ENCODE measurements around the gene PHETA1. TPM values are rescaled to one million over a fixed set of nuclear protein-coding genes. Genes with fewer than 3 reads are reported as not detected.
"Not testable (repeated sequence)": the region's sequence is repeated elsewhere in the genome, so short reads cannot be mapped to it uniquely, and the experiment has no call there.

PHETA1 gene
- total RNA-seq, 1 donor from 2014 or later, result 16.5 TPM

DNA sequence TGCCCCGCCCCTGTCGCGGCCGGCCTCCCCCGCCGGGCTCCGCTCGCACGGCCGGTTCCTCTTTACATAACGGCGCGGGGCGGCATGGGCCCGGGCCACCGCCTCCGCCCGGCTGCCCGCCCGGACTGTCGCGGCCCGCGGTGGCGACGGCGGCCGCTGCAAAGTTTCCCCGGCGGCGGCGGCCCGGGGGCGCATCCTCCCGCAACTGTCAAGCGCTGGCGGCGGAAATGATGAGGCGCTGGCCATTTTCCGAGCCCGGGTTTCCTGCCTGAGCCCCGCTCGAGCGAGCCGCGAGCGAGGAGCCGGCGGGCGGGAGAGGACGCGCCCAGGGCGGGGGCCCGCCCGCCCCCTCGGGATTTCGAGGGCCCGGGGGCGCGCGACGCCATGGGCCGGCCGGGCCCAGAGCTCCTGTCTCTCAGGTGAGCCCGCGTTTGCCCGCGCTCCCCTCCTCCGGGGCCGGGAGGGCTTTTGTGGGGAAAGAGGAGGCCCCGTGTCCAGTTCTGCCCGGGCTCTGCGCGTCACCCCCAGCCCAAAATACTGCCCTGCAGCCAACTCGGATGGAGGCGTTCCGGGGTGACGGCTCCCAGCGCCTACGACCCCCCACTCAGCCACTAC is 37.1 kb upstream of the PHETA1 start, which contains the start of gene SH2B3:
TSS of gene SH2B3 (plus strand) at position 65 of the 615 bp plus-strand sequence. CDS start 12,223 bp downstream, outside the sequence.
- no peak for DNase-seq (ENCODE audit: extremely low read depth, low read depth, low spot score)

DNA sequence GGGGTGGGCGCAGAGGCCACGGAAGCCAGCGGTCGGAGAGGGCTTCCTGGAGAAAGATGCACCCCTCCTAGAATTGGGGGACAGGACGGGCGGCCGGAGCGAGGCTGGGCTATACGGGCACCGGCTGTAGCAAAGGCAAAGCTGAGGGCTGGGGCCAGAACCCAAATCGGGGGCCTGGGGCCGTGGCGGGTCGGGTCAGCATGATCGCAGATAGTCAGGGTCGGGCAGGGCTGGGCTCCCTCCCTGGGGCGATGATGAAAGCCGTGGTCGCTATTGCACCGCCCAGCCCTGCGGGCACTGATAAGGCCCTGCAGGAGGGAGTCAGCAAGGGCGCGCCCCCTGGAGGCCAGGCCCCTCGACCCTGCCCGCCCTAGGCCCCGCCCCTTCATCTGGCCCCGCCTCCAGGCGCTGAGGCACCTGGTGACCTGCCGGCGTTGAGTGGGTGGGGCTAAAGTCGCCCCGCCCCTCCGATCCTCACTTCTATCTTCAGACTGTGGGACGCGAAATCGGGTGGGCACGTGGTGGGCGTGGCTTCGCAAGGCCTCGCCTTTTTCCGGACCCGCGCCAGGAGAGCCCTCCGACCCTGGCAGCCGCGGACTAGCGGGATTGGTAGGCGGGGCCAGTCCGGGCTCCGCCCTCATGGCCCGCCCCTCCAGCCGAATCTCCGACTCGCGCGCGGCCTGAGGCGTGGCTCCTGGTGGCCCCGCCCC is 36.4 kb upstream of the PHETA1 start:
- peak; percentile 76 for DNase-seq (ENCODE audit: extremely low read depth, low read depth, low spot score)

DNA sequence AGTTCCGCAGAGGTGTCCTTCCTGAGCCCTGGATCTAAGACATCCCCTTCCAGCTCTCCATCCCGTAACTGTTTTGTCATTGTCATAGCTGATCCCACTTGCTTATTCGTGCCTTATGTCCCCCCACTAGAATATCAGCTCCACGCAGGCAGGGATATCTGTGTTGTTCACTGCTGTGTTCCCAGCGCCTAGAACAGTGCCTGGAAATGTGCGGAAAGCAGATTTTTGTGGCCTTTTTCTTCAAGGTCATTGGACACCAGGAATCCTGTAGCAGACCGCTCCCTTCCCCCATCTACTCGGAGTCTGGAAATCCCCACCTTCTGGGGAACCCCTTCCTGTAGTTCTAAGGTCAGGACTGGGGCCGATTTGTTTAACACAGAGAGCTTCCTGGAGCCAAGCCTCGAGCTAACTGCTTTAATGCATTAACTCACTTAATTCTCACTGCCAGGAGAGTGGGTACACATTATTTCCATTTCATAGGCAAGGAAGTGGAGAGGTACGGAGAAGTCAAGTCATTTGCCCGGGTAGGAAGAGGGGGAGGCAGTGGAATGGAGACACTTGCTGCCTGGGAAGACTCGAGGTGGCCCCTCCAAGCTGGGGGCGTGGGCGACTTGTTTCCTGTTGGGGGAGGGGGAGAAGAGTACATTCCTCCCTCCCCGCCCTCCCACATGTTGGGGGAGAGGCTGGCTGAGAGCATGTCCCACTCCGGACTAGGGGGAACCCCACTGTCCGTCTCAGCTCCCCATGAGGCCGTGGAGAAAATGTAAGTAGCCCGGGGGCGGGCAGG is 35.7 kb upstream of the PHETA1 start:
- DNase-seq (ENCODE audit: extremely low read depth, low read depth, low spot score), result no peak

DNA sequence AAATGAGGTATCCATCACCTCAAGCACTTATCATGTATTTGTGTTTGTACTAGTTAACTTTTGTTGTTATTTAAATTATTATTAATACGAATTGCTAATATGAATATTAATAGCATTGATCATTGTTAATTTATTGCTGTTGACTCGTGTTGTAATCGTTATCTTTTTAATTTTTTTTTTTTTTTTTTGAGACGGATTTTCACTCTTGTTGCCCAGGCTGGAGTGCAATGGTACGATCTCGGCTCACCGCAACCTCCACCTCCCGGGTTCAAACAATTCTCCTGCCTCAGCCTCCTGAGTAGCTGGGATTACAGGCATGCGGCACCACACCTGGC is 33.6 kb upstream of the PHETA1 start:
- not testable (repeated sequence) for DNase-seq (ENCODE audit: extremely low read depth, low read depth, low spot score)

DNA sequence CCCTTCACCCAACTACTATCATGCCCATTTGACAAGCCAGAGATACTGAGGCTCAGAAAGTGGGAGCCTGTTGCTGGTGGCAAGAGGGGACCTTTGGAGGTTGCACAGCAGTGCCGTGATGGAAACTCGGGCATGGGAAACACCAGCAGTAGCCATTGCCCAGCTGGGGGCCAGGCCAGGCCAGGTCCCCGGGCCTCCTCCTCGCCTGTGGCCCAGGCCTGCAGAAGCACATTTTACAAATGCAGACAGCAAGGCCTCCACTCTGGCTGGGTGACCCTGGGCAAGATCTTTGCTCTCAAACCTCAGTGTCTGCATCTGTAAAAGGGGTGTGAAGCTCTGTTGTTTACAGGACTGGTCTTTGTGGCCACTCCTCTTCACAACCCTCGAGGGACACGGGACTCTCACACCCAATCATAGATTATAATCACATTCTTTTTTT is 32.3 kb upstream of the PHETA1 start:
- DNase-seq (ENCODE audit: extremely low read depth, low read depth, low spot score), result no peak

DNA sequence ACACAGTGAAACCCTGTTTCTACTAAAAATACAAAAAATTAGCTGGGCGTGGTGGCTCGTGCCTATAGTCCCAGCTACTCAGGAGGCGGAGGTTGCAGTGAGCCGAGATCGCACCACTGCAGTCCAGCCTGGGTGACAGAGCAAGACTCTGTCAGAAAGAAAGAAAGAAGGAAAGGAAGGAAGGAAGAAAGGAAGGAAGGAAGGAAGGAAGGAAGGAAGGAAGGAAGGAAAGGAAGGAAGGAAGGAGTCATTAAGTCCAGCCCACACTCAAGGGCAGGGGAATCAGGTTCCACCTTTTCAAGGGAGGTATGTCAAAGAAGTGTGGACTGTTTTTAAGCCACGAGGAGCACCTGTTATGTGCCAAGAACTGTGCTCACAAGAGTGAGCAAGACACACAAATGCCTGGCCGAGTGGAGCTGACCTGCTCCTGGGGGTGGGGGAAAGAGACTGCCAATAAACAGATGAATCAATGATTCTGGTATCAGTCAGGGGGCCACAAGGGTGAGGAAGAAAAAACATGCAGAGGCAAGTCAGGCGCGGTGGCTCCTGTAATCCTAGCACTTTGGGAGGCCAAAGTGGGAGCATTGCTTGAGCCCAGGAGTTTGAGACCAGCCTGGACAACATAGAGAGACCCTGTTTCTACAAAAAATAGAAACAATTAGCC is 31.0 kb upstream of the PHETA1 start:
- DNase-seq (ENCODE audit: extremely low read depth, low read depth, low spot score), result not testable (repeated sequence)

DNA sequence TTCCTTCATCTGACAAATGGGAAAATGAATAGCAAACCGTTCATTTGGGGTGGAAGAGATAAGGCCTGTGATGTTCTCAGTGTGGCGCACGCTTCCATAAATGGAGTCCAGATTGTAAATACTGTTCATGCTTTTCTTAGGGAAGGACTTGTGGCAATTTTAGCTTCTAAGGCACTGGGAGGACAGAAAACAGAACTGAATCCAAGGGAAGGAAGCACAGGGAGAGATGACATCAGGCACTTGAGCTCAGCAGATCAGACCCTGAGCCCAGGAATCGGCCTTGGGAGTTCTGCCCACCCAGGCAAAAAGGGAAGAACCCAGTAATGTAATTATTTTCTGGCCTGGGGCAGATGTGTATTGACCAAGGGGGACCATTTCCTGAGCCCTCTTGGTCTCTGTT is 29.6 kb upstream of the PHETA1 start:
- DNase-seq (ENCODE audit: extremely low read depth, low read depth, low spot score), result no peak

DNA sequence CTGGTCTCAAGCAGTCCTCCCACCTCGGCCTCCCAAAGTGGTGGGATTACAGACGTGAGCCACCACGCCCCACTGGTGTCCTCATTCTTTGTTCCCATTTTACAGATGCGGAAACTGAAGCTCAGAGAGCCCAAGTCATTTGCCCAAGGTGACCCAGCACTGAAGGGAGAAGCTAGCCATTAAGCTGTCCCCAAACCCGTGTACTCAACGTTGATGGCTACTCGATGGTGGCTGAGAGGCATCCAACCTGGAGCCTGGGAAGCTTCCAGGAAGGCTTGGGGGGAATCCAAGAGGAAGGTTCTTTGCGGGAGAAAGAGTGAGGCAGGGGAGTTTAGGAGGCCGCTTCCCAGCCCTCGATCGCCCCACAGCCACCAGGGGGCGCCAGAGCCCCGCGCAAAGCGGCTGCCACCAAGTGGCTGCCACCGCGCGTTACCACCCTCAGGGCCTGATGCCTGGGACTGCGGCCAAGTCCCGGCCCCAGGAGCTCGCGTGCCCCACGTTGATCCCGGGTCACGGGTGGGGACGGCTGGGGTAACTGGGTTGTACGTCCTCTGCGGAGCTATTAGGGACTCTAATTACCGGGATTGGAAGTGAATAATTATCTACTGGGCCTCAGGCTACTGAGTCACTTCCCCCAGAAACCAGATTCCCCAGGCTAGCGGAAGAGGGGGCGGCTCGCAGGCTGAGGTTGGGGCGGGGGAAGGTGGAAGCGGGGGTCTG is 28.0 kb upstream of the PHETA1 start:
- no peak for DNase-seq (ENCODE audit: extremely low read depth, low read depth, low spot score)

DNA sequence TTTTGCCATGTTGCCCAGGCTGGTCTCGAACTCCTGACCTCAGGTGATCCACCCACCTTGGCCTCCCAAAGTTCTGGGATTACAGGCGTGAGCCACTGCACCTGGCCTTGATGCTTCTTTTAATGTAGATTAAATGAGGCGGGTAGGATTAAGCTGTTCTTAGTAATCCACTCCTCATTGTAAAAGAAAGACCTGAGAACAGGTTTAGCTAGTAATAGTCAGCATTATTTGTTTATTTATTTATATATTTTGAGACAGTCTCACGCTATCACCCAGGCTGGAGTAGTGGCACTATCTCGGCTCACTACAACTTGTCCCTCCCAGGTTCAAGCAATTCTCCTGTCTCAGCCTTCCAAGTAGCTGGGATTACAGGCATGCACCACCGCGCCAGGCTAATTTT is 27.4 kb upstream of the PHETA1 start:
- not testable (repeated sequence) for DNase-seq (ENCODE audit: extremely low read depth, low read depth, low spot score)

DNA sequence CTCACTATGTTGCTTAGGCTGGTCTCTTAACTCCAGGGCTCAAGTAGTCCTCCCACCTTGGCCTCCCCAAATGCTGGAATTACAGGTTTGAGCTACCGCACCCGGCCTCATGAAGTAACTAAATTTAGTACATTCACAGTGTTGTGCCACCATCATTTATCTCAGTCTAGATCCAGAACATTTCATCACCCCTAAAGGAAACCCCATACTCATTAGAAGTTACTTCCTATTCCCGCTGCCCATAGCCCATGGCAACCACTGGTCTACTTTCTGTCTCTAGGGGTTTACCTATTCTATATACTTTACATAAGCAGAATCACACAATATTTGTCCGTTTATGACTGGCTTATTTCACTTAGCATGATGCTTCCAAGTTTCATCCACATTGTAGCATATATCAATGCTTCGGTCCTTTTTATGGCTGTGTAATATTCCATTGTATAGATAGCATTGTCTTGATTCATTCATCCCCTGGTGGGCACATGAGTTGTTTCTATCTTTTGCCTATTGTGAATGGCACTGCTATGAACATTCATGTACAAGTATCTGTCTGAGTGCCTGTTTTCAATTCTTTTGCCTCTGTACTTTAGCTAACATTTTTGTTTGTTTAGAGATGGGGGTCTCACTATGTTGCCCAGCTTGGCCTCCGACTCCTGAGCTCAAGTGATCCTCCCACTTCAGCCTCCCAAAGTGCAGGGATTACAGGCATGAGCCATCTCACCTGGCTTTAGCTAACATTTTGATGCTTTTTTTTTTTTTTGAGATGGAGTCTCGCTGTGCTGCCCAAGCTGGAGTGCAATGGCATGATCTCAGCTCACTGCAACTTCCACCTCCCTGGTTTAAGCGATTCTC is 26.7 kb upstream of the PHETA1 start:
- no peak for DNase-seq (ENCODE audit: extremely low read depth, low read depth, low spot score)

DNA sequence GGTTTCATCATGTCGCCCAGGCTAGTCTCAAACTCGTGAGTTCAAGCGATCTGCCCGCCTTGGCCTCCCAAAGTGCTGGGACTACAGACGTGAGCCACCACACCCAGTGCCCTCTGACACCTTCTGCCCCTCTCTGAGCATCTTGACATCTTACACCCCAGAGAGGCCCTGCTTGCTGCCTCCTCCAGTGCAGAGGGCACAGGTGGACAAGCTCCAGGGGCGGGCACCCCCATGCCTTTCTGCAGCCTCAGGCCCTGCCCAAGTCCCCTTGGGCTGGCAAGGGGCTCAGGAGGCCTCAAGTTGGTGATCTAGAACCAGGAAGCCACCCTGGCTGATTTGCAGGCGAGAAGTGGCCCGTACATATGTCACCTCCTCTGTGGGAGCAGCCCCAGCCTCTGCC is 25.6 kb upstream of the PHETA1 start:
- no peak for DNase-seq (ENCODE audit: extremely low read depth, low read depth, low spot score)

DNA sequence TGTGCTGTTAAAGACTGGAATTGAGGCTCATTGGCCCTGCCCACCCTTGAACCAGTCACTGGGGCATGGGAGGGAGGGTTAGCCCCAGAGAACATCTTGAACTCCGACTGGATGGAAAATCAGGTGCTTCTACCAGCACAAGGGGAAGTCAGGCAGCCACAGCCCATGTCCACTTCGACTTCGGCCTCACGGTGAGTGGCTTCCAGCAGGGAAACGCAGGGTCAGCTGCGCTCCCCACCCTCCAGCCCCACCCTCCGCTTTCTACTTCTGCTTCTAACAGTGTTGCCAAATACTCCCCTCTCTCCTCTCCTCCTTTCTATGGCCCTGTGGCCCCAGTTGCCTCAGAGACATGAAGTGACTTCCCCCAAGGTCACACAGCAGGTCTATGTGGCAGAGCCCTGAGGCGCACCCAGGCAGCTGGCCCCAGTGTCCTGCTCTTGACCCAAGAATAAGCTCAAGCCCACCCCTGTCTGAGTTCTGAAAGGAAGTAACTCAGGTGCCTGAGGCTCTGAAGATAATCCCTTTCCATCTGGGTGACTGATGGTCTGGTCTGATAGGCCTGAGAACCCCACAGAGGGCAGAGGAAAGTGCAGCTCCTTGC is 24.9 kb upstream of the PHETA1 start:
- DNase-seq (ENCODE audit: extremely low read depth, low read depth, low spot score), result no peak

DNA sequence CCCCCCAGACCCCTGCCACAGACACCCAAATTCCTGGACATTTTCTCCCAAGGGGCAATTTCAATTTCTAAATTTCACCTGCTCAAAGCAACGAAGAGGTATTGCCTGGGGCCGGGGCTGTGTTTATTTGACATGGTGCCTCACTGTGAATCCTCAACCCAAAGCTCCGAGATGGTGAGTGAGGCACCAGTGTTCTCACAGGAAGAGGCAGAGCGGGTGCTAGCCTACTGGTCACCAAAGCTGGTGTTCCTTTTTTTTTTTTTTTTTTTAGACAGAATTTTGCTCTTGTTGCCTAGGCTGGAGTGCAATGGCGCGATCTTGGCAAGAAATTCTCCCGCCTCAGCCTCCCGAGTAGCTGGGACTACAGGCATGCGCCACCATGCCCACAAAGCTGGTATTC is 22.0 kb upstream of the PHETA1 start:
- no peak for DNase-seq (ENCODE audit: extremely low read depth, low read depth, low spot score)

DNA sequence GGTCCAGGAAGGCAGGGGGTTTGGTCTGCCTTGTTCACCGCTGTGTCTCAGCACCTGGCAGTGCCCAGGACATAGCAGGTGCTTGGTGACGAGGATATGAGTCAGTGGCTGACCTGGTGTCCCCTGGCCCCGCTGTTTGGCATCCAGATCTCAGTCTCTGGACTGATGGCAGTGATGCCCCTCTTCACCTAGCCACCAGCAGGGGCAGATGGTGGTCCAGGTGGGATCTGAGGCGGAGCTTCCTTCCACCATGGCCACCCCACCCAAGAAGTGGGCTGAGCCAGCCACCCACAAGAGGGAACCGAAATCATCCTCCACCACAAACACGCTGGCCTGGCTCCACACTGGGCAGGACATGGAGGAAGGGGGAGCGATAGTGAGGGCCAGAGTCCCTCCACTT is 20.7 kb upstream of the PHETA1 start:
- no peak for DNase-seq (ENCODE audit: extremely low read depth, low read depth, low spot score)

DNA sequence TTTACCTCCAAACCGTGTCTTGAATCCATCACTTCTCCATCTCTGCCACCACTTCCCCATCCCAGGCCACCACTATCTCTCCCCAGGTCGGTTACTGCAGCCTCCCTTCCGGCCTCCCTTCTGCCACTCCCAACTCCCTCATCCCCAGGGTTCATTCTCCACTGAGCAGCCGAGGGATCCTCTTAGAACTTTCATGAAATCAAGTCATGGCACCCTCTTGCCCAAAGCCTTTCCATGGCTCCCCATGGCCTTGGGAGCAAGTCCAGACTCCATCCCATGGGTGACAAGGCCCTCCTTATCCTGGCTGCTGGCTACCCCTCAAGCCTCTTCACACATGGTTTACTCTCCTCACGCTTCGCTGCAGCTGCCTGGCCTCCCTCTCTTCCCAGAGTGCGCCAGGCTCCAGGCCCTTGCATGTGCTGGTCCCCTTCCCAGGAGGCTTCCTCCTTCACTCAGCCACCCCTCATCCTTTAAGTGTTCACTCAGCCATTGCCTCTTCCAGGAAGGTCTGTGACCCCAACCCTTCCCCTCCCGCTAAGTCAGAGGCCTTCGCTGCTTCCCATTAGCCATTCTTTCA is 18.9 kb upstream of the PHETA1 start:
- no peak for DNase-seq (ENCODE audit: extremely low read depth, low read depth, low spot score)

DNA sequence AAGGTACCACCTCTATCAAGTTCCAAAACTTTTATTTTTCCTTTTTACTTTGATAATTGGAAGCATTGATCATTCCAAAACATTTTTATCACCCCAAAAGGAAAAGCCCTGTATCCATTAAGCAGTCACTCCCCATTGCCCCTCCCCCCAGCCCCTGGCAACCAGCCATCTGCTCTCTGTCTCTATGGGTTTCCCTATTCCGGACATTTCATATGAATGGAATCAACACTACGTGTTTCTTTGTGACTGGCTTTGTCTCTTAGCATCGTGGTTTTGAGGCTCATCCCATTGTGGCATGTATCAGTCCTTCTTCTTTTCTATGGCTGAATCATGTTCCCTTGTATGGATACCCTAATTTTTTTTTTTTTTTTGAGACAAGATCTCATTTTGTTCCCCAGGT is 18.0 kb upstream of the PHETA1 start:
- DNase-seq (ENCODE audit: extremely low read depth, low read depth, low spot score), result no peak

DNA sequence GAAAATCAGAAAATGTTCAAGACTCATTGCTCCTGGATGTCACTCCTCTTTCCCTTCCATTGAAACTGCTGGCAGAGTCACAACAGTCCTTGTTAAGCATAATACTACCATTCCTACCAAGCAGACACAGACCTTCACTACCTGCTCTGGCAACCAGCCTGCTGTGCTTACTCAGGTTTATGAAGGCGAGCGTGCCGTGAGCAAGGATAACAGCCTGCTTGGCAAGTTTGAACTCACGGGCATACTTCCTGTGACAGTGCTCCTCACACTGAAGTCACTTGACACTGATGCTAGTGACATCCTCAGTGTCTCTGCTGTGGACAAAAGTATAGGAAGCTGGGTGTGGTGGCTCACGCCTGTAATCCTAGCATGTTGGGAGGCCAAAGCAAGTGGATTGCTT is 15.7 kb upstream of the PHETA1 start:
- DNase-seq (ENCODE audit: extremely low read depth, low read depth, low spot score), result no peak

DNA sequence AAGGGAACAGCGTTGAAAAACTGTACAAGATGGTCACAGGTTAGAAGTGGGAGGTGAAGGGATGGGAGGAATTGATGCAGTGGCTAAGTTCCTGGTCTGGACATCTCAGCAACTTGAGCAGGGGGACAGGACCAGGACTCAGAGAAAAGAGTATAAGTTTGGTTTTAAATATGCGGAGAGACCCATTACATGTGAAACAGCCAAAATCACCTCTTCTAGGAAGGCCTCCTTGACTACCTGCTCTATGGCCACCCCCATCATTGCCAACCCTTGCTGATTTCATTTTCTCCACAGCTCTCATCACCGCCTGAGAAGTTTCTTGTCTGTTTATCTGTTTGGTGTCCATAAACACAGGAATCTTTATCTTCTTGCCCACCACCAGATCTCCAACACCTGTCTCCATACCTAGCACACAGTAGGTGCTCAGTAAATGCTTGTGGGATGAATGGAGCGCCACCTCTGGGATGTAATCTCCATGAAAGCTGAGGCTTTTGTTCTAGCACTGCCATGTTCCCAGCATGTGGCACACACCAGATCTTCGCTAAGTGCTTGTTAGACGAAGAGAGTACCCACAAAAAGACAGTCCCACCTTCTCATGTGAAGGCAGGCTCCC is 11.2 kb upstream of the PHETA1 start:
- DNase-seq (ENCODE audit: extremely low read depth, low read depth, low spot score), result no peak

DNA sequence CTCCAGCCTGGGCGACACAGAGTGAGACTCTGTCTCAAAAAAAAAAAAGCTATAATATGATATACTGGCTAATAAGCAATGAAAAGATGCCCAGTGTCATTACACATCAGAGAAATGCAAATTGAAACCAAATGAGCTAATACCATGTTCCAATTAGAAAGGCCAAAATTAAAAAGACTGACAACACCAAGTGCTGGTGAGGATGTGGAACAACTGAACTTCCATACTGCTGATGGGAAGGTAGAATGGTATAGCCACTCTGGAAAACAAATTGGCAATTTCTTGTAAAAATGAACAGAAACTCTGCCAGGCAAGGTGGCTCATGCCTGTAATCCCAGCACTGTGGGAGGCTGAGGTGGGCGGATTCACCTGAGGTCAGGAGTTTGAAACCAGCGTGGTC is 8.5 kb upstream of the PHETA1 start:
- no peak for DNase-seq (ENCODE audit: extremely low read depth, low read depth, low spot score)
